Activated B cell treated with CpG ODN at 0.5 μM for 24 hours (primary cell): Measurements from ENCODE around the gene POLR3GL. TPM values are rescaled to one million over a fixed set of nuclear protein-coding genes. Genes with fewer than 3 reads are reported as not detected.
A peak's percentile ranks its signal among the peaks of the same experiment; 100 is the strongest.
"Not testable (repeated sequence)": the region's sequence is repeated elsewhere in the genome, so short reads cannot be mapped to it uniquely, and the experiment has no call there.

ENCODE experiments used
- ATAC-seq: fragments of 200-7000 bp; cut with Tn5 transposase; one replicate; pipeline ENCODE4 v1.10.0; 2021; ENCODE audit warnings: low read depth, mild to moderate bottlenecking, moderate library complexity
- CTCF ChIA-PET: fragments of 350-600 bp; sonication (Branson Sonifier 250); formaldehyde crosslinking; loops from one replicate; lab custom pipeline; 2021; ENCODE audit warnings: antibody characterized with exemption; lab: Charles Lee
- POLR2A ChIA-PET: fragments of 350-600 bp; sonication (Branson Sonifier 250); formaldehyde crosslinking; loops from one replicate; lab custom pipeline; 2021; ENCODE audit warnings: antibody characterized with exemption; lab: Charles Lee
- DNase-seq: peaks from one replicate; pipeline ENCODE4 v3.0.0; 2022
- H3K27ac Mint-ChIP-seq: one replicate; pipeline ENCODE4 v1.8.0; 2020; ENCODE audit warnings: mixed read lengths
- H3K27me3 Mint-ChIP-seq: one replicate; pipeline ENCODE4 v1.8.0; 2021; ENCODE audit warnings: mixed read lengths
- H3K36me3 Mint-ChIP-seq: one replicate; pipeline ENCODE4 v1.8.0; 2021; ENCODE audit warnings: low read depth, mixed read lengths
- H3K4me1 Mint-ChIP-seq: one replicate; pipeline ENCODE4 v1.8.0; 2021; ENCODE audit warnings: mixed read lengths
- H3K4me3 Mint-ChIP-seq: one replicate; pipeline ENCODE4 v1.8.0; 2020; ENCODE audit warnings: mild to moderate bottlenecking, mixed read lengths
- H3K9me3 Mint-ChIP-seq: one replicate; pipeline ENCODE4 v1.8.0; 2020; ENCODE audit warnings: mixed read lengths
- intact Hi-C: fragments of 100-400 bp; cut with micrococcal nuclease; formaldehyde crosslinking; loops from one replicate; pipeline ENCODE4 v1.15.1; 2024
- total RNA-seq: library from RNA; stranded (reverse); gene quantifications from 2 replicates; pipeline ENCODE4 v1.2.3, GENCODE V29; 2022
- TF ChIP-seq, protein P1 (sequence below): fragments of 200-600 bp; IDR thresholded peaks from one replicate; pipeline ENCODE4 v1.8.0; 2022; ENCODE audit warnings: antibody characterized with exemption, mild to moderate bottlenecking

The POLR3GL gene
- total RNA-seq, 1 donor from 2014 or later, result 22.7 TPM

DNA sequence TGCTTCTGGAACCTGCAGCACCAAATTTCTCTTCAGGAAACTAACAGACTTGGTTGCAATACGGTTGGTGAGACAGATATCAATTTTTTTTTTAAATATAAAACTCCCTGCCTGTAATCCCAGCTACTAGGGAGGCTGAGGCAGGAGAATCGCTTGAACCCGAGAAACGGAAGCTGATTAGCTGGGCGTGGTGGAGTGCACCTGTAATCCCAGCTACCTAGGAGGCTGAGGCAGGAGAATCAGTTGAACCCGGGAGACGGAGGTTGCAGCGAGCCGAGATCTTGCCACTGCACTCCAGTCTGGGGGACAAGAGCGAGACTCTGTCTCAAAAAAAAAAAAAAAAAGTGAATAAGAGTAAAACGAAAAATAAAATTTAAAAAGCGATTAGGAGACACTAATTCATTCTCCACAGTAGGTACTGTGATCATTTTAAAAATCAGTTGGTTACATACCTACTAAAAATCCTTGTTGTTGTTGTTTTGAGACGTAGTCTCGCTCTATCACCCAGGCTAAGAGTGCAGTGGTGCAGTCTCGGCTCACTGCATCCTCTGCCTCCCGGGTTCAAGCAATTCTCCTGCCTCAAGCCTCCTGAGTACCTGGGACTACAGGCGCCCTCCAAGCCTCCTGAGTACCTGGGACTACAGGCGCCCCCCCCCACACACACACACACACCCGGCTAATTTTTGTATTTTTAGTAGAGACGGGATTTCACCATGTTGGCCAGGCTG lies 36.4 kb upstream of the POLR3GL start:
- DNase-seq, result no peak
- CTCF ChIA-PET, result interaction anchor here (0.8 to 2.0 kb wide), 8 partner anchors 10 to 86 kb away, joined by 4 to 23 read pairs (median 8); partner anchors contain the start of genes ANKRD34A, LIX1L, NUDT17 and PEX11B
- H3K27ac Mint-ChIP-seq, result peak overlapping the region; percentile 74
- TF ChIP-seq, protein P1, sequence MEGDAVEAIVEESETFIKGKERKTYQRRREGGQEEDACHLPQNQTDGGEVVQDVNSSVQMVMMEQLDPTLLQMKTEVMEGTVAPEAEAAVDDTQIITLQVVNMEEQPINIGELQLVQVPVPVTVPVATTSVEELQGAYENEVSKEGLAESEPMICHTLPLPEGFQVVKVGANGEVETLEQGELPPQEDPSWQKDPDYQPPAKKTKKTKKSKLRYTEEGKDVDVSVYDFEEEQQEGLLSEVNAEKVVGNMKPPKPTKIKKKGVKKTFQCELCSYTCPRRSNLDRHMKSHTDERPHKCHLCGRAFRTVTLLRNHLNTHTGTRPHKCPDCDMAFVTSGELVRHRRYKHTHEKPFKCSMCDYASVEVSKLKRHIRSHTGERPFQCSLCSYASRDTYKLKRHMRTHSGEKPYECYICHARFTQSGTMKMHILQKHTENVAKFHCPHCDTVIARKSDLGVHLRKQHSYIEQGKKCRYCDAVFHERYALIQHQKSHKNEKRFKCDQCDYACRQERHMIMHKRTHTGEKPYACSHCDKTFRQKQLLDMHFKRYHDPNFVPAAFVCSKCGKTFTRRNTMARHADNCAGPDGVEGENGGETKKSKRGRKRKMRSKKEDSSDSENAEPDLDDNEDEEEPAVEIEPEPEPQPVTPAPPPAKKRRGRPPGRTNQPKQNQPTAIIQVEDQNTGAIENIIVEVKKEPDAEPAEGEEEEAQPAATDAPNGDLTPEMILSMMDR, result no peak
- H3K27me3 Mint-ChIP-seq, result no peaks in the 10 kb centered on the region
- H3K36me3 Mint-ChIP-seq, result peaks cover 9% of the 10 kb centered on the region
- H3K9me3 Mint-ChIP-seq, result no peaks in the 10 kb centered on the region
- no peak for ATAC-seq
- peaks cover 23% of the 10 kb centered on the region for H3K4me1 Mint-ChIP-seq
- H3K4me3 Mint-ChIP-seq, result no peak overlapping the region
- intact Hi-C loops, result loop anchor here (1.0 to 5.0 kb wide), 8 partner anchors 10 to 109 kb away; partner anchors contain the start of genes ANKRD34A, LIX1L, PEX11B and PIAS3
- POLR2A ChIA-PET, result interaction anchor here (0.6 to 5.3 kb wide), 40 partner anchors 8 to 647 kb away, joined by 3 to 128 read pairs (median 7); partner anchors contain the start of genes ANKRD34A, ANKRD35, ITGA10 and LIX1L

DNA sequence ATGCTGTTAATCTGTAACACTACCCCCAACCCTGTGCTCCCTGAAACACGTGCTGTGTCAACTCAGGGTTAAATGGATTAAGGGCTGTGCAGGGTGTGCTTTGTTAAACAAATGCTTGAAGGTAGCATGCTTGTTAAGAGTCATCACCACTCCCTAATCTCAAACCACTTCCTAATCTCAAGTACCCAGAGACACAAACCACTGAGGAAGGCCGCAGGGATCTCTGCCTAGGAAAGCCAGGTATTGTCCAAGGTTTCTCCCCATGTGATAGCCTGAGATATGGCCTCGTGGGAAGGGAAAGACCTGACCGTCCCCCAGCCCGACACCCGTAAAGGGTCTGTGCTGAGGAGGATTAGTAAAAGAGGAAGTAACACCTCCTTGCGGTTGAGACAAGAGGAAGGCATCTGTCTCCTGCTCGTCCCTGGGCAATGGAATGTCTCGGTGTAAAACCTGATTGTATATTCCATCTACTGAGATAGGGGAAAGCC lies 31.9 kb upstream of the POLR3GL start:
- Mint-ChIP-seq H3K27ac (peak overlapping the region; percentile 93), H3K4me3 (peak overlapping the region; percentile 60), H3K4me1 (peaks cover 28% of the 10 kb centered on the region), H3K36me3 (peaks cover 27% of the 10 kb centered on the region)
- peak; percentile 34 for ATAC-seq
- CTCF ChIA-PET, result interaction anchor here (2.7 kb wide), 1 partner anchor 25 kb away, joined by 7 read pairs; the partner anchor contains the start of gene LIX1L
- H3K9me3 Mint-ChIP-seq, H3K27me3 Mint-ChIP-seq: not testable (repeated sequence)
- POLR2A ChIA-PET, result interaction anchor here (0.7 to 3.0 kb wide), 7 partner anchors 14 to 652 kb away, joined by 3 to 10 read pairs (median 3); partner anchors contain the start of genes ANKRD34A, LIX1L, PEX11B and PIAS3
- peak; percentile 42 for DNase-seq
- intact Hi-C loops, result loop anchor here (1.0 kb wide), 1 partner anchor 25 kb away; no protein-coding TSS in a partner anchor

DNA sequence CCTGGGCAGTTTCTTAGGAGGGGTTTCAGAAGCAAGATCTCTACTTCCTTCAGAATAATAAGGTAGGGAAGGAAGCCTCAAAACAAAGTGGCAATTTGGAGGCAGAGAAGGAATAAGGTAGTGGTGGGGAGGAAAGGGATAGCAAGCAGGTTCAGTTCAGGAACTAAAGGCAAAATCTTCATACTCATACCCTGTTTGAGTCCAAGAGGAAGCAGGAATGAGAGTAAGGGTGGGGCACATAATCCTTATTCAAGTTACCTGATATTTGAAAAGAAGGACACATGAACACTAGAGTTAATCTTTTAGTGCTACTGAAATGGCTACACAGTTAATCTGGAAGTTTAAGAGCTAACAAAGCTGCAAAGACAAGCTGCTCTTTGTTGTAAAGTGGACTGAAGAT lies 28.8 kb upstream of the POLR3GL start:
- TF ChIP-seq, protein P1, result no peak
- no peak for DNase-seq
- no peaks in the 10 kb centered on the region for H3K9me3 Mint-ChIP-seq
- H3K4me3 Mint-ChIP-seq, result no peak overlapping the region
- H3K27me3 Mint-ChIP-seq, result no peaks in the 10 kb centered on the region
- ChIA-PET CTCF (no interaction called here), POLR2A (interaction anchor here (1.6 kb wide), 1 partner anchor 8 kb away, joined by 10 read pairs; the partner anchor contains the start of gene RBM8A)
- no peak overlapping the region for H3K27ac Mint-ChIP-seq
- ATAC-seq, result no peak
- peaks cover 22% of the 10 kb centered on the region for H3K4me1 Mint-ChIP-seq
- intact Hi-C loops, result no loop called here
- H3K36me3 Mint-ChIP-seq, result peaks cover 33% of the 10 kb centered on the region

DNA sequence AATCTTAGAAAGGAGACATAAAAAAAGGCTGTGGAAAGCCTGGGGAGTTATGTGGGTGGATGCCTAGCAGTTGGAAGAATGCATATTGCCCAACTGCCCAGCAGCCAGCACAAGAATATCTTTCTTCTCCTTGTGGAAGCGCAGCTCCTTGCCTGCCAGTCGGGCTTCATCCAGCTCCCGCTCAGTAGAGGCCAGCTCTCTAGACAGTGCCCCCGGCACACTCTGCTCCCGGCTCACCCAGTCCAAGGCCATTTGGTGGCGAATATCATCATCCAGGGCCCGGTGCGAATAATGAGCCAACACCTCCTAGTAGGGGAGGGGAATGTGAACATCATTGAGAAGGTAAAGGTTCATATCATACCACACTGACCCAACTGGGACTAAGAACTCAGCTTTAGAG lies 28.2 kb upstream of the POLR3GL start:
- H3K4me1 Mint-ChIP-seq, result peaks cover 20% of the 10 kb centered on the region
- no peak for ATAC-seq
- H3K27ac Mint-ChIP-seq, result no peak overlapping the region
- H3K4me3 Mint-ChIP-seq, result no peak overlapping the region
- intact Hi-C loops, result no loop called here
- POLR2A ChIA-PET, result interaction anchor here (0.6 to 2.4 kb wide), 3 partner anchors 9 to 102 kb away, joined by 3 to 10 read pairs (median 7); partner anchors contain the start of genes LIX1L and RBM8A
- TF ChIP-seq, protein P1, result no peak
- peaks cover 33% of the 10 kb centered on the region for H3K36me3 Mint-ChIP-seq
- no peaks in the 10 kb centered on the region for H3K27me3 Mint-ChIP-seq
- no peak for DNase-seq
- H3K9me3 Mint-ChIP-seq, result no peaks in the 10 kb centered on the region
- CTCF ChIA-PET, result no interaction called here

DNA sequence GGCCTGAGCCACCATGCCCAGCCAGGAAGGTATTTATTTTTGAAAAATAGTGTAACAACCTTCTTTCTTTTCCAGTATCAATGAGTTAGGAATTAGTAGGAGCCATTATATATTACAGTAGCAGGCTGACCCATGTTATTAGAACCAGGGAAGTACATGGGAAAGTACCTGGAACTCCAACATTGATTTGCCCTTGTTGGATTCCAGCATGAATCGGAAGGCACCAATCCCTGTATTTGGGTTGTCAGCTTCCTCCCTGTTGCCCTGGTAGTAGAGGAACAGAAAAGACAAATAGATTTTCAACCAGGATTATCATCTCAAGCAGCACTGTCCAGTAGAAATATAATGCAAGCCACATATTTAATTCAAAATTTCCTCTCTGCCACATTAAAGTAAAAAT lies 27.1 kb upstream of the POLR3GL start:
- ATAC-seq (no peak), DNase-seq (no peak)
- ChIA-PET CTCF (no interaction called here), POLR2A (interaction anchor here (0.6 to 2.4 kb wide), 3 partner anchors 21 to 100 kb away, joined by 5 to 7 read pairs (median 5); partner anchors contain the start of gene LIX1L)
- intact Hi-C loops, result no loop called here
- TF ChIP-seq, protein P1, result no peak
- Mint-ChIP-seq H3K4me1 (peaks cover 11% of the 10 kb centered on the region), H3K4me3 (no peak overlapping the region), H3K27ac (no peak overlapping the region), H3K9me3 (no peaks in the 10 kb centered on the region), H3K36me3 (peaks cover 44% of the 10 kb centered on the region), H3K27me3 (no peaks in the 10 kb centered on the region)
